ENCODE results near the gene COG1. TPM values are rescaled to one million over a fixed set of nuclear protein-coding genes. Genes with fewer than 3 reads are reported as not detected.
A peak's percentile ranks its signal among the peaks of the same experiment; 100 is the strongest.

COG1 gene
- total RNA-seq, 1 experiment from 2014 or later = 29.3 TPM

- H3K4me3 ChIP-seq = no peak overlapping the region
- no peak for DNase-seq (ENCODE audit: low read depth in 1 of 2, low spot score in 2 of 2)
- H3K9me3 ChIP-seq (replicated peaks) = no peaks in the 10 kb centered on the region
- no peak overlapping the region for H3K27ac ChIP-seq
- peaks cover 80% of the 10 kb centered on the region for H3K36me3 ChIP-seq
- H3K27me3 ChIP-seq (replicated peaks) = no peaks in the 10 kb centered on the region
- H3K4me1 ChIP-seq (replicated peaks) = peaks cover 7% of the 10 kb centered on the region
Observed at GRCh38 chr17:73237714-73238113, 44.9 kb downstream of the COG1 start.

GRCh38 chr17:73240561-73240960, 47.7 kb downstream of the COG1 start:
- no peak for DNase-seq (ENCODE audit: low read depth in 1 of 2, low spot score in 2 of 2)
- no peaks in the 10 kb centered on the region for H3K4me1 ChIP-seq (replicated peaks)
- peaks cover 84% of the 10 kb centered on the region for H3K36me3 ChIP-seq
- no peaks in the 10 kb centered on the region for H3K27me3 ChIP-seq (replicated peaks)
- H3K27ac ChIP-seq = no peak overlapping the region
- H3K4me3 ChIP-seq = no peak overlapping the region
- H3K9me3 ChIP-seq (replicated peaks) = no peaks in the 10 kb centered on the region

- no peak for DNase-seq (ENCODE audit: low read depth in 1 of 2, low spot score in 2 of 2)
- H3K4me3 ChIP-seq = no peak overlapping the region
- H3K9me3 ChIP-seq (replicated peaks) = no peaks in the 10 kb centered on the region
Observed at GRCh38 chr17:73247726-73248125, 54.9 kb downstream of the COG1 start.

GRCh38 chr17:73248532-73248931, 55.7 kb downstream of the COG1 start:
- Histone ChIP-seq H3K27me3 (replicated peaks) (no peaks in the 10 kb centered on the region), H3K4me1 (replicated peaks) (no peaks in the 10 kb centered on the region)

More at GRCh38 chr17:73247726-73248125, 54.9 kb downstream of the COG1 start:
- H3K4me1 ChIP-seq (replicated peaks) = no peaks in the 10 kb centered on the region
- peaks cover 40% of the 10 kb centered on the region for H3K36me3 ChIP-seq
- H3K27ac ChIP-seq = no peak overlapping the region
- H3K27me3 ChIP-seq (replicated peaks) = no peaks in the 10 kb centered on the region

GRCh38 chr17:73249700-73250099, 56.8 kb downstream of the COG1 start:
- DNase-seq (ENCODE audit: low read depth in 1 of 2, low spot score in 2 of 2) = no peak
- peaks cover 32% of the 10 kb centered on the region for H3K36me3 ChIP-seq
- no peak overlapping the region for H3K27ac ChIP-seq
- H3K27me3 ChIP-seq (replicated peaks) = no peaks in the 10 kb centered on the region
- no peaks in the 10 kb centered on the region for H3K4me1 ChIP-seq (replicated peaks)
- H3K9me3 ChIP-seq (replicated peaks) = no peaks in the 10 kb centered on the region
- H3K4me3 ChIP-seq = no peak overlapping the region

More at GRCh38 chr17:73248532-73248931, 55.7 kb downstream of the COG1 start:
- no peak for DNase-seq (ENCODE audit: low read depth in 1 of 2, low spot score in 2 of 2)
- Histone ChIP-seq H3K9me3 (replicated peaks) (no peaks in the 10 kb centered on the region), H3K27ac (no peak overlapping the region), H3K4me3 (no peak overlapping the region), H3K36me3 (peaks cover 38% of the 10 kb centered on the region)

GRCh38 chr17:73250851-73251640, 58.2 kb downstream of the COG1 start:
- DNase-seq (ENCODE audit: low read depth in 1 of 2, low spot score in 2 of 2) = no peak
- Histone ChIP-seq H3K27me3 (replicated peaks) (no peaks in the 10 kb centered on the region), H3K4me1 (replicated peaks) (peaks cover 5% of the 10 kb centered on the region), H3K36me3 (peaks cover 19% of the 10 kb centered on the region), H3K4me3 (no peak overlapping the region), H3K9me3 (replicated peaks) (no peaks in the 10 kb centered on the region), H3K27ac (no peak overlapping the region)

- DNase-seq (ENCODE audit: low read depth in 1 of 2, low spot score in 2 of 2) = no peak
- H3K4me1 ChIP-seq (replicated peaks) = peaks cover 13% of the 10 kb centered on the region
- H3K27me3 ChIP-seq (replicated peaks) = no peaks in the 10 kb centered on the region
- no peak overlapping the region for H3K4me3 ChIP-seq
- no peak overlapping the region for H3K27ac ChIP-seq
- H3K9me3 ChIP-seq (replicated peaks) = no peaks in the 10 kb centered on the region
- H3K36me3 ChIP-seq = peaks cover 11% of the 10 kb centered on the region
Observed at GRCh38 chr17:73251871-73252270, 59.0 kb downstream of the COG1 start.

GRCh38 chr17:73255671-73256181, 62.9 kb downstream of the COG1 start:
- Histone ChIP-seq H3K4me1 (replicated peaks) (peaks cover 21% of the 10 kb centered on the region), H3K36me3 (no peaks in the 10 kb centered on the region), H3K9me3 (replicated peaks) (no peaks in the 10 kb centered on the region), H3K27ac (no peak overlapping the region), H3K27me3 (replicated peaks) (no peaks in the 10 kb centered on the region), H3K4me3 (no peak overlapping the region)
- peak; percentile 68 to 82 for DNase-seq (ENCODE audit: low read depth in 1 of 2, low spot score in 2 of 2)

- DNase-seq (ENCODE audit: low read depth in 1 of 2, low spot score in 2 of 2) = no peak
- 0 out of 2 replicates have a peak overlapping the region, but pooled peaks have one; percentile 5 for H3K27ac ChIP-seq
- H3K4me3 ChIP-seq = no peak overlapping the region
Observed at GRCh38 chr17:73256220-73256619, 63.4 kb downstream of the COG1 start.

GRCh38 chr17:73257516-73257915, 64.7 kb downstream of the COG1 start:
- Histone ChIP-seq H3K27ac (no peak overlapping the region), H3K4me1 (replicated peaks) (peaks cover 39% of the 10 kb centered on the region), H3K27me3 (replicated peaks) (no peaks in the 10 kb centered on the region), H3K4me3 (no peak overlapping the region), H3K36me3 (no peaks in the 10 kb centered on the region), H3K9me3 (replicated peaks) (no peaks in the 10 kb centered on the region)
- no peak for DNase-seq (ENCODE audit: low read depth in 1 of 2, low spot score in 2 of 2)

More at GRCh38 chr17:73256220-73256619, 63.4 kb downstream of the COG1 start:
- Histone ChIP-seq H3K27me3 (replicated peaks) (no peaks in the 10 kb centered on the region), H3K9me3 (replicated peaks) (no peaks in the 10 kb centered on the region), H3K4me1 (replicated peaks) (peaks cover 26% of the 10 kb centered on the region), H3K36me3 (no peaks in the 10 kb centered on the region)

Other genes with a start within 250 kb of the COG1 start
- gene SLC39A11, start 100.4 kb upstream of the COG1 start, total RNA-seq (2014; rRNA removed; shearing (Covaris generic)) = 15.8 and 39.9 TPM in 2 replicates
- under 0.01 TPM in 1 of 2 replicates, not detected in the other for gene SSTR2, start 28.0 kb upstream of the COG1 start, total RNA-seq (2014; rRNA removed; shearing (Covaris generic))
- gene CPSF4L, start 68.8 kb downstream of the COG1 start, total RNA-seq (2014; rRNA removed; shearing (Covaris generic)) = 0.21 TPM in 1 of 2 replicates, not detected in the other
- gene CDC42EP4, start 118.9 kb downstream of the COG1 start, total RNA-seq (2014; rRNA removed; shearing (Covaris generic)) = 55.2 and 76.1 TPM in 2 replicates

All from SJSA1 (cell line).